Germinal center (tissue), 1 donor: ENCODE results near the gene PCDHB13.
"Not testable (repeated sequence)": the region's sequence is repeated elsewhere in the genome, so short reads cannot be mapped to it uniquely, and the experiment has no call there.

Experiments used
- DNase-seq: peaks from one replicate; pipeline ENCODE4 v3.0.0; 2012; ENCODE audit warnings: mixed read lengths, low spot score

PCDHB13 gene

GRCh38 chr5:141213656-141214339 is at the start of gene PCDHB13:
PCDHB13 (plus strand) TSS chr5:141213919; CDS start chr5:141214124, 205 bp downstream.
- not testable (repeated sequence) for DNase-seq

GRCh38 chr5:141172381-141173204 is 41.1 kb upstream of the PCDHB13 start, which contains the start of gene PCDHB7:
PCDHB7 (plus strand) TSS chr5:141172644; CDS start chr5:141172836, 192 bp downstream.
- peak; percentile 10 for DNase-seq

GRCh38 chr5:141174291-141175104 is 39.2 kb upstream of the PCDHB13 start:
- not testable (repeated sequence) for DNase-seq

GRCh38 chr5:141175933-141176332 is 37.8 kb upstream of the PCDHB13 start:
- DNase-seq: no peak

- not testable (repeated sequence) for DNase-seq
Measured at GRCh38 chr5:141177577-141178191, 36.0 kb upstream of the PCDHB13 start, which contains the start of gene PCDHB8. PCDHB8 (plus strand) TSS chr5:141177790; CDS start chr5:141178035, 245 bp downstream.

GRCh38 chr5:141179371-141179770 is 34.3 kb upstream of the PCDHB13 start:
- not testable (repeated sequence) for DNase-seq

- DNase-seq: not testable (repeated sequence)
Measured at GRCh38 chr5:141179876-141180275, 33.8 kb upstream of the PCDHB13 start.

- no peak for DNase-seq
Measured at GRCh38 chr5:141180313-141180712, 33.4 kb upstream of the PCDHB13 start.

GRCh38 chr5:141182248-141182647 is 31.5 kb upstream of the PCDHB13 start, which contains the start of gene PCDHB16:
PCDHB16 (plus strand) TSS chr5:141182387; CDS start chr5:141182560, 173 bp downstream.
- DNase-seq: no peak

GRCh38 chr5:141184117-141184855 is 29.4 kb upstream of the PCDHB13 start:
- not testable (repeated sequence) for DNase-seq

- DNase-seq: peak; percentile 34
Measured at GRCh38 chr5:141186897-141187512, 26.7 kb upstream of the PCDHB13 start, which contains the start of gene PCDHB9. PCDHB9 (plus strand) TSS chr5:141187161; CDS start chr5:141187319, 158 bp downstream.

- DNase-seq: not testable (repeated sequence)
Measured at GRCh38 chr5:141188682-141189081, 25.0 kb upstream of the PCDHB13 start.

- DNase-seq: not testable (repeated sequence)
Measured at GRCh38 chr5:141189131-141189530, 24.6 kb upstream of the PCDHB13 start.

GRCh38 chr5:141192110-141192725 is 21.5 kb upstream of the PCDHB13 start, which contains the start of gene PCDHB10:
PCDHB10 (plus strand) TSS chr5:141192353; CDS start chr5:141192553, 200 bp downstream.
- DNase-seq: peak; percentile 32

- not testable (repeated sequence) for DNase-seq
Measured at GRCh38 chr5:141194332-141194731, 19.4 kb upstream of the PCDHB13 start.

GRCh38 chr5:141196363-141196762 is 17.4 kb upstream of the PCDHB13 start:
- no peak for DNase-seq

- DNase-seq: no peak
Measured at GRCh38 chr5:141199359-141200235, 14.1 kb upstream of the PCDHB13 start, which contains the start of gene PCDHB11. PCDHB11 (plus strand) TSS chr5:141199627; CDS start chr5:141199775, 148 bp downstream.

GRCh38 chr5:141201126-141201525 is 12.6 kb upstream of the PCDHB13 start:
- DNase-seq: not testable (repeated sequence)
